H1 (cell line): ENCODE measurements around the gene ERC1. TPM values are rescaled to one million over a fixed set of nuclear protein-coding genes. Genes with fewer than 3 reads are reported as not detected.

Source experiments
- GTF2F1 ChIP-seq: IDR thresholded peaks from 2 replicates; pipeline ENCODE4 v1.6.1; 2012; ENCODE audit warnings: low read depth, low read length, improper control_type of control experiment, borderline replicate concordance
- KDM1A ChIP-seq: fragments of 200-600, 300-600 bp; sonication (generic); IDR thresholded peaks from 2 replicates; pipeline ENCODE4 v1.7.1; 2016; ENCODE audit warnings: mild to moderate bottlenecking, low read length, borderline replicate concordance
- MAFK ChIP-seq: IDR thresholded peaks from 2 replicates; pipeline ENCODE4 v1.6.1; 2012; ENCODE audit warnings: low read depth, mild to moderate bottlenecking, improper control_type of control experiment, low read length
- polyA plus RNA-seq, 7 experiments: library from polyadenylated mRNA; depleted of rRNA in 3 of 7; stranded (reverse) in 5 of 7; unstranded in 2 of 7; fragments of >200 nt in 5 of 7; fragments of 200-250 nt in 2 of 7; gene quantifications; 1 replicate in 5 of 7; 2 replicates in 1 of 7; 4 replicates in 1 of 7; pipeline versions ENCODE4 v1.2.1 to v1.2.3, GENCODE V29; 2011 to 2013; ENCODE audit warnings: missing spikeins in 2 of 7, mixed read lengths in 2 of 7
- total RNA-seq: library from RNA; stranded (reverse); fragmentation: NEBNext Ultra II Directional; extraction: Animal tissue kit (Norgen Biotek cat#: 25700); gene quantifications from 2 replicates; pipeline ENCODE4 v1.2.1, GENCODE V29; 2021
- TF ChIP-seq, protein P1 (sequence below), 3 experiments: IDR thresholded peaks; 1 replicate in 2 of 3; 2 replicates in 1 of 3; pipeline versions ENCODE4 v1.5.1 to v1.6.1; 2011; ENCODE audit warnings: low read length in 3 of 3, mild to moderate bottlenecking in 3 of 3, inconsistent platforms in 2 of 3, low read depth in 1 of 3, moderate library complexity in 1 of 3; ENCODE audit not compliant: insufficient read depth in 1 of 3; ENCODE audit errors: control extremely low read depth in 1 of 3

The ERC1 gene
- total and polyA plus RNA-seq, 2 of the 8 experiments (the other 6 are each of a cell fraction or from before 2014, with no cell fraction given), result 7.8 to 45.7 TPM

DNA sequence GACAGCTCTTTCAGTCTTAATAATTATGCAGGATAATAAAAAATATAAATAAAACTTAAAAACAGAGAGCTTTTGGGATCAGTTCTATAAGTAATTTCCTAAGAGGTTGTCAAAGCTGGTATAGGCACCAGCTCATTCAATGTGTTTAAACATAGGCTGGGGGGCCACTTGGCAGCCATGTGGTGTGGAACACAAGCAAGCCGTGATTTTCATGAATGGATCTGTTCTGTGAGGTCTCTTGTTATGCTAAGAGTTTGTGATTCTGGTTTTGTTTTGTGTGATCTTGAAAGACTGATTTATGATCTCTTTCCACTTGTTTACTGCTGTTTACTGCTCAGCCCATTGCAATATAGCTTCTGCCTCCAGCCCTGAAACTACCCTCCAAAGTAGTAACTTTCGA lies 362.4 kb downstream of the ERC1 start (continued):
- TF ChIP-seq, protein P1, sequence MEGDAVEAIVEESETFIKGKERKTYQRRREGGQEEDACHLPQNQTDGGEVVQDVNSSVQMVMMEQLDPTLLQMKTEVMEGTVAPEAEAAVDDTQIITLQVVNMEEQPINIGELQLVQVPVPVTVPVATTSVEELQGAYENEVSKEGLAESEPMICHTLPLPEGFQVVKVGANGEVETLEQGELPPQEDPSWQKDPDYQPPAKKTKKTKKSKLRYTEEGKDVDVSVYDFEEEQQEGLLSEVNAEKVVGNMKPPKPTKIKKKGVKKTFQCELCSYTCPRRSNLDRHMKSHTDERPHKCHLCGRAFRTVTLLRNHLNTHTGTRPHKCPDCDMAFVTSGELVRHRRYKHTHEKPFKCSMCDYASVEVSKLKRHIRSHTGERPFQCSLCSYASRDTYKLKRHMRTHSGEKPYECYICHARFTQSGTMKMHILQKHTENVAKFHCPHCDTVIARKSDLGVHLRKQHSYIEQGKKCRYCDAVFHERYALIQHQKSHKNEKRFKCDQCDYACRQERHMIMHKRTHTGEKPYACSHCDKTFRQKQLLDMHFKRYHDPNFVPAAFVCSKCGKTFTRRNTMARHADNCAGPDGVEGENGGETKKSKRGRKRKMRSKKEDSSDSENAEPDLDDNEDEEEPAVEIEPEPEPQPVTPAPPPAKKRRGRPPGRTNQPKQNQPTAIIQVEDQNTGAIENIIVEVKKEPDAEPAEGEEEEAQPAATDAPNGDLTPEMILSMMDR (IDR thresholded peaks at IDR 0.05; ENCODE audit: control extremely low read depth in 1 of 3, insufficient read depth in 1 of 3, low read depth in 1 of 3, low read length in 3 of 3), result no peak
- TF ChIP-seq MAFK, result no peak
- TF ChIP-seq KDM1A, result no peak
- TF ChIP-seq GTF2F1, result no peak
